ENCODE results near the gene CYP27B1. TPM values are rescaled to one million over a fixed set of nuclear protein-coding genes. Genes with fewer than 3 reads are reported as not detected.

Gene CYP27B1
- total RNA-seq, 2 experiments from 2014 or later = 6.9 to 7.1 TPM

DNA sequence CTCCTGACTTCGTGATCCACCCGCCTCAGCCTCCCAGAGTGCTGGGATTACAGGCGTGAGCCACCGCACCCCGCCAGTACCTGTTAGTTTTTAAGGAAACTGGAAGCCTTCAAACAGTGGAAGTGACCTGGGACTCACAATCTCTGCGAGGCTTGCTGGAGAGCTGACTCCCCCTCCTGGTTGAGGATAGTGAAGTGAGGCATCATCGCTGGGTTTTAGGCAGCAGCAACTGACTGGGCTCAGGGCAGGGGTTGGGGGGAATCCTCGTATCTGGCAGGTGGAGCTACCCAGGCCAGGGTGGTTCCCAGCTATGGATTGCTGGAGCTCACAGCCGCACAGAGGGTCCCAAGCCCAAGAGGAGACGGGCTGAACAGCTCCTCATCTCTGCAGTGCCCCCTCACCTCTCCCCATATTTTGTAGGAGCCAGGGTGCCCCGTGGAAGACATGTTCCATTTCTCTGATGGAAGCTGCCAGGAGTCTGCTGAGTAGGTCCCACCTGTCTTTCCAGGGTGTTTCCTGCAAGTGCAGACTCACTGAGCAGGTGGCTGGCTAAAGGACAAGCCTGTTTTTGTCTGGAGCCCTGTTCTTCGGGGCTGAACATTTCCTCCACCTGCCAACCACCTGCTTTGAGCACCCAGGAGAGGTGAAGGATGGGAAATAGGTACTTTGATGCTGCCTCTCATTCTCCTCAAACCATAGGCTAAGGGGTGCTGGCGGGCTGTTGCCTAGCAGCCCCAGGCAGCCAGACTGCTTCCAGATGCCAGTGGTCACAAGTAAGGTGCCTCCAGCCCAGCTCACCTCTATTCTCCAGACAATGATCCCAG, 48.5 kb upstream of the CYP27B1 start:
- Histone ChIP-seq H3K4me3 (ENCODE audit: low read depth, low read length, poor library complexity, severe bottlenecking) (no peak overlapping the region), H3K9me2 (ENCODE audit: insufficient read depth, low read length) (no peaks in the 10 kb centered on the region), H3K79me2 (ENCODE audit: insufficient read depth, low read depth, low read length) (no peaks in the 10 kb centered on the region), H3K4me1 (ENCODE audit: insufficient read depth, low read length, poor library complexity, severe bottlenecking) (no peaks in the 10 kb centered on the region), H3K4me2 (ENCODE audit: low read length) (no peak overlapping the region), H3K9me3 (ENCODE audit: low read length) (no peaks in the 10 kb centered on the region), H3K27ac (ENCODE audit: low read depth, low read length, poor library complexity, severe bottlenecking) (no peak overlapping the region), H2AFZ (ENCODE audit: low read length) (no peak overlapping the region), H4K20me1 (ENCODE audit: insufficient read depth, low read length) (no peaks in the 10 kb centered on the region), H3K36me3 (ENCODE audit: insufficient read depth, low read length) (0 out of 2 replicates have a peak, but pooled peaks cover 6% of the 10 kb centered on the region)
- BruUV-seq (replicated peaks) = no TSS peak
- no peak for DNase-seq (ENCODE audit: low spot score)
- CTCF ChIA-PET (ENCODE audit: unreplicated experiment) = interaction anchor here (0.5 to 1.0 kb wide), 2 partner anchors 13 to 87 kb away, joined by 3 to 4 read pairs; no protein-coding TSS in a partner anchor
- intact Hi-C loops (cut with micrococcal nuclease; ENCODE audit: unreplicated experiment) = no loop called here
- POLR2A ChIA-PET = interaction anchor here (0.5 to 0.9 kb wide), 3 partner anchors 10 to 180 kb away, joined by 3 read pairs; no protein-coding TSS in a partner anchor
- TF ChIP-seq EZH2phosphoT487 (IDR thresholded peaks at IDR 0.05; ENCODE audit: borderline replicate concordance, low read depth, low read length) = no peak
- TF ChIP-seq, protein P1, sequence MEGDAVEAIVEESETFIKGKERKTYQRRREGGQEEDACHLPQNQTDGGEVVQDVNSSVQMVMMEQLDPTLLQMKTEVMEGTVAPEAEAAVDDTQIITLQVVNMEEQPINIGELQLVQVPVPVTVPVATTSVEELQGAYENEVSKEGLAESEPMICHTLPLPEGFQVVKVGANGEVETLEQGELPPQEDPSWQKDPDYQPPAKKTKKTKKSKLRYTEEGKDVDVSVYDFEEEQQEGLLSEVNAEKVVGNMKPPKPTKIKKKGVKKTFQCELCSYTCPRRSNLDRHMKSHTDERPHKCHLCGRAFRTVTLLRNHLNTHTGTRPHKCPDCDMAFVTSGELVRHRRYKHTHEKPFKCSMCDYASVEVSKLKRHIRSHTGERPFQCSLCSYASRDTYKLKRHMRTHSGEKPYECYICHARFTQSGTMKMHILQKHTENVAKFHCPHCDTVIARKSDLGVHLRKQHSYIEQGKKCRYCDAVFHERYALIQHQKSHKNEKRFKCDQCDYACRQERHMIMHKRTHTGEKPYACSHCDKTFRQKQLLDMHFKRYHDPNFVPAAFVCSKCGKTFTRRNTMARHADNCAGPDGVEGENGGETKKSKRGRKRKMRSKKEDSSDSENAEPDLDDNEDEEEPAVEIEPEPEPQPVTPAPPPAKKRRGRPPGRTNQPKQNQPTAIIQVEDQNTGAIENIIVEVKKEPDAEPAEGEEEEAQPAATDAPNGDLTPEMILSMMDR (conservative IDR thresholded peaks at IDR 0.05; ENCODE audit: low read length) = 0 out of 2 replicates have a peak, but pooled peaks have one; percentile 16

DNA sequence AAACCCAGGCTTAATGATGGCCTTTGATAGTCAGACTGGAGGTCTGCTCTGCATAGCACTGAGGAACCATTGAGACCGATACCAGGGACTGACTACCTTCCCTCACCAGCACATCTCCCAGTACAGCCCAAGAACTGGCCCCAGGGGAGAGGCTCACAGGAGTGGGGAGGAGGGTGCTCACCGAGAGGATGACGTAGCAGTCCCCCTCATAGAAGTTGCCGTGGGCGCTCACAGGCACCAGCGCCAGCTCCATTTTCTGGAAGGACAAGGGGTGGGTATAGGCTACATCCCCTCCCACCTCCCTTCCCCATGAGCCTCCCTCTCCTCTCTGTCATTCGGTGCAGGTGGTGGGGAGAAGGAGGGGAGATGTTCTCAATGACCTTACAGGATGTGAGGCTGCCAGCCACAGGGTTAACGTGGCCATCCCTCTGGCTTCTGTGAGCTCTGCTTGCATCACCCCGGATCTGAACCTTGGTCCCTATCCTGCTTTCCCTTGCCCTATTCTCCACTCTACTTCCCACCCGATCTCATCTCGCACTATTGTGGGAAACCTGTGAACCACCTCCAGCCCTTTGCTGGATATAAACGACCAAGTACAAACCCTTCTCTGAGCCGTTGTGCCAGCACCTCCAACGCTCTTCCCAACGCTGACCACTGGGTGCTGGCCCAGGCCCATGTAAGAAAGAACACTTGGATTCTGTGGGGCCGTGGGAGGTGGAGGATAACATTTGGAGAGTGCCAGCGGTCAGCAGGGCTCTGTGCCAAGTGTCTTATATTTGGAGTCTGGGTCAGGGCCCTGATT, 47.3 kb upstream of the CYP27B1 start:
- no TSS peak for BruUV-seq (replicated peaks)

More for the DNA sequence above, 47.3 kb upstream of the CYP27B1 start:
- TF ChIP-seq EZH2phosphoT487 (IDR thresholded peaks at IDR 0.05; ENCODE audit: borderline replicate concordance, low read depth, low read length) = no peak
- TF ChIP-seq, protein P1 (conservative IDR thresholded peaks at IDR 0.05; ENCODE audit: low read length) = no peak
- Histone ChIP-seq H3K27ac (ENCODE audit: low read depth, low read length, poor library complexity, severe bottlenecking) (no peak overlapping the region), H3K4me3 (ENCODE audit: low read depth, low read length, poor library complexity, severe bottlenecking) (no peak overlapping the region), H3K4me2 (ENCODE audit: low read length) (no peak overlapping the region), H3K4me1 (ENCODE audit: insufficient read depth, low read length, poor library complexity, severe bottlenecking) (no peaks in the 10 kb centered on the region), H3K79me2 (ENCODE audit: insufficient read depth, low read depth, low read length) (no peaks in the 10 kb centered on the region), H2AFZ (ENCODE audit: low read length) (no peak overlapping the region), H3K36me3 (ENCODE audit: insufficient read depth, low read length) (0 out of 2 replicates have a peak, but pooled peaks cover 6% of the 10 kb centered on the region), H4K20me1 (ENCODE audit: insufficient read depth, low read length) (no peaks in the 10 kb centered on the region), H3K9me2 (ENCODE audit: insufficient read depth, low read length) (no peaks in the 10 kb centered on the region), H3K9me3 (ENCODE audit: low read length) (no peaks in the 10 kb centered on the region)
- ChIA-PET POLR2A (interaction anchor here (0.9 kb wide), 1 partner anchor 84 kb away, joined by 3 read pairs; no protein-coding TSS in a partner anchor), CTCF (ENCODE audit: unreplicated experiment) (no interaction called here)
- intact Hi-C loops (cut with micrococcal nuclease; ENCODE audit: unreplicated experiment) = no loop called here
- no peak for DNase-seq (ENCODE audit: low spot score)
